ENCODE results near the gene CPM.

The CPM gene

DNA sequence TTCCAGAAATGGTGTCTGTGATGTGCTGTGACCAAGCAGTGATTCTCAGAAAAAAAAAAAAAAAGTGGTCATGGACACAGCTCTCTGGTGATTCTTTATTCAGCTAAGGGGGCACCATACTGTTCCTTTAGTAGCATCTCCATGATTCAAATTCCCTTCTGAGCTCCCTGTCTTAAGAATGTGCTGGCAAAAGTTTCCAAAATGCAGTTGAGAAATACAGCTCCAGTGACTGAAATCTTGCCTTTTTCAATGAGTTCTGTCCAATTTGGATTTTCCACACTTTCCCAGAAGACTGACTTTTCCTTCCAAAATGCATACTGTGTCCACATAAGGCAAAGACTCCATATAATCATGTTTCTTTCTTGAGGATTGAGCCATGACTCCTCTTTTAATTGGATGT is 24.3 kb upstream of the CPM start:
- TF ChIP-seq POLR2AphosphoS5 (IDR thresholded peaks at IDR 0.05; ENCODE audit: low read depth, low read length) = no peak
- TF ChIP-seq SIN3A (IDR thresholded peaks at IDR 0.05; ENCODE audit: borderline replicate concordance, insufficient read depth, low read length) = no peak
- TF ChIP-seq TAF1 (IDR thresholded peaks at IDR 0.05; ENCODE audit: borderline replicate concordance, insufficient read depth, low read length) = no peak
- no peak for TF ChIP-seq FOXP2 (optimal IDR thresholded peaks at IDR 0.05; ENCODE audit: borderline replicate concordance, extremely low read depth, extremely low read length, insufficient read depth)
- TF ChIP-seq, protein P1, sequence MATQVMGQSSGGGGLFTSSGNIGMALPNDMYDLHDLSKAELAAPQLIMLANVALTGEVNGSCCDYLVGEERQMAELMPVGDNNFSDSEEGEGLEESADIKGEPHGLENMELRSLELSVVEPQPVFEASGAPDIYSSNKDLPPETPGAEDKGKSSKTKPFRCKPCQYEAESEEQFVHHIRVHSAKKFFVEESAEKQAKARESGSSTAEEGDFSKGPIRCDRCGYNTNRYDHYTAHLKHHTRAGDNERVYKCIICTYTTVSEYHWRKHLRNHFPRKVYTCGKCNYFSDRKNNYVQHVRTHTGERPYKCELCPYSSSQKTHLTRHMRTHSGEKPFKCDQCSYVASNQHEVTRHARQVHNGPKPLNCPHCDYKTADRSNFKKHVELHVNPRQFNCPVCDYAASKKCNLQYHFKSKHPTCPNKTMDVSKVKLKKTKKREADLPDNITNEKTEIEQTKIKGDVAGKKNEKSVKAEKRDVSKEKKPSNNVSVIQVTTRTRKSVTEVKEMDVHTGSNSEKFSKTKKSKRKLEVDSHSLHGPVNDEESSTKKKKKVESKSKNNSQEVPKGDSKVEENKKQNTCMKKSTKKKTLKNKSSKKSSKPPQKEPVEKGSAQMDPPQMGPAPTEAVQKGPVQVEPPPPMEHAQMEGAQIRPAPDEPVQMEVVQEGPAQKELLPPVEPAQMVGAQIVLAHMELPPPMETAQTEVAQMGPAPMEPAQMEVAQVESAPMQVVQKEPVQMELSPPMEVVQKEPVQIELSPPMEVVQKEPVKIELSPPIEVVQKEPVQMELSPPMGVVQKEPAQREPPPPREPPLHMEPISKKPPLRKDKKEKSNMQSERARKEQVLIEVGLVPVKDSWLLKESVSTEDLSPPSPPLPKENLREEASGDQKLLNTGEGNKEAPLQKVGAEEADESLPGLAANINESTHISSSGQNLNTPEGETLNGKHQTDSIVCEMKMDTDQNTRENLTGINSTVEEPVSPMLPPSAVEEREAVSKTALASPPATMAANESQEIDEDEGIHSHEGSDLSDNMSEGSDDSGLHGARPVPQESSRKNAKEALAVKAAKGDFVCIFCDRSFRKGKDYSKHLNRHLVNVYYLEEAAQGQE (IDR thresholded peaks at IDR 0.05; ENCODE audit: insufficient read depth in 1 of 2, low read depth in 2 of 2, low read length in 2 of 2) = no peak

DNA sequence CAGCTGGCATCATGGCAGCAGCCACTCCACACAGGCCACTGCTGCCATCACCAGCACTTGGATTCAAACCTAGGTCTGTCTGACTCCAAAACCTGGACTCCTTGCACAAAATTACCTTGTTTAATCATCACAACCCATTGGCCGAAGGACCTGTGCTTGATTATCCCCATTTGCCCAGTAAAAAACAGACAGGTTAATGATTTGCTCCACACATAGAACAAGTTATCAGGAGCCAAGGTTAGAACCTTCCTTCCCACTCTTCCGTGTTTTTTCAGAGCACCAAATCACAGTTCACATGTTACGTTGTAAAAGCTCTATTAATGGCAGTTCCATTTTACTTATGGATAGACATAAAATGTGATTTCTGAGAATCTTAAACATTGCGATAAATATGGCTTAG is 23.5 kb upstream of the CPM start:
- TF ChIP-seq, protein P1 (IDR thresholded peaks at IDR 0.05; ENCODE audit: insufficient read depth in 1 of 2, low read depth in 2 of 2, low read length in 2 of 2) = no peak
- TF ChIP-seq TAF1 (IDR thresholded peaks at IDR 0.05; ENCODE audit: borderline replicate concordance, insufficient read depth, low read length) (no peak), POLR2AphosphoS5 (IDR thresholded peaks at IDR 0.05; ENCODE audit: low read depth, low read length) (no peak), SIN3A (IDR thresholded peaks at IDR 0.05; ENCODE audit: borderline replicate concordance, insufficient read depth, low read length) (no peak), FOXP2 (optimal IDR thresholded peaks at IDR 0.05; ENCODE audit: borderline replicate concordance, extremely low read depth, extremely low read length, insufficient read depth) (no peak)

DNA sequence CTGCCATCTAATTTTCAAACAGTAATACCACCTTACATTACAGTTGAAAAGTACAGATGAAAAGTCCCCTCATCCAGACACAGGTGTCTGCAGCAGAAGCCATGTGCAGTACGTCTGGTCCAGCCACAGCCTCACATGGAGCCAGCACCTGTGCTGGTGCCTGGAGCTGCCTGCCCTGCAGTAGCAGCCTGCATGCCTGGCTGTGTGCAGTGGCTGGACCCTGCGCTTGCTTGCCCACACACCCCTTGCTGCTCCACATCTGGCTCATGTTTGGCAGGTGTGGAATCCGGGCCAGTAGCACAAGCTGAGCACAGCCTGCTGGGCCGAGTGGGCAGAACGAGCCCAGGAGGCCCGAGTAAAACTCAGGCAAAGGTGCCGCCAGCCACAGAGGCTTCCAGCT is 21.8 kb upstream of the CPM start:
- TF ChIP-seq, protein P1 (IDR thresholded peaks at IDR 0.05; ENCODE audit: insufficient read depth in 1 of 2, low read depth in 2 of 2, low read length in 2 of 2) = no peak
- TF ChIP-seq POLR2AphosphoS5 (IDR thresholded peaks at IDR 0.05; ENCODE audit: low read depth, low read length) (no peak), TAF1 (IDR thresholded peaks at IDR 0.05; ENCODE audit: borderline replicate concordance, insufficient read depth, low read length) (no peak), SIN3A (IDR thresholded peaks at IDR 0.05; ENCODE audit: borderline replicate concordance, insufficient read depth, low read length) (no peak), FOXP2 (optimal IDR thresholded peaks at IDR 0.05; ENCODE audit: borderline replicate concordance, extremely low read depth, extremely low read length, insufficient read depth) (no peak)

DNA sequence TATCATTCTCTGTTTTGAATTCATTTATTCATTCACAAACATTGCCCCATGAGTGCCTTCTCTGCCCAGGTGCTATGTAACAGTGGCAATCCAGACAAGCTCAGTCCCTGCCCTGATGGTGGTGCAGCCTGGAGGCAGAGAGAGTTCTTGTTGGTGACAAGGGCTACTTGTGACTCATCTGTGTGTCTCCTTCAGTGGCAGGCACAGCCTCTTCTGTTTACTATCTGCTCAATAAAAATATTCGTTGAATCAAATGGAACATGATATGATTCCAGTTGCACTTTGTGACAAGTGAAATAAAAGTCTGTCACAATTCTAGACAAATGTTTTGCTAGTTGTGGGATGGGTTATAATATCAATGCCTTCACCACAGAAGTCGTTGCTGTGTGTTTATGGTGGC is 20.6 kb upstream of the CPM start:
- TF ChIP-seq SIN3A (IDR thresholded peaks at IDR 0.05; ENCODE audit: borderline replicate concordance, insufficient read depth, low read length) (no peak), TAF1 (IDR thresholded peaks at IDR 0.05; ENCODE audit: borderline replicate concordance, insufficient read depth, low read length) (no peak), POLR2AphosphoS5 (IDR thresholded peaks at IDR 0.05; ENCODE audit: low read depth, low read length) (no peak), FOXP2 (optimal IDR thresholded peaks at IDR 0.05; ENCODE audit: borderline replicate concordance, extremely low read depth, extremely low read length, insufficient read depth) (no peak)
- TF ChIP-seq, protein P1 (IDR thresholded peaks at IDR 0.05; ENCODE audit: insufficient read depth in 1 of 2, low read depth in 2 of 2, low read length in 2 of 2) = no peak

DNA sequence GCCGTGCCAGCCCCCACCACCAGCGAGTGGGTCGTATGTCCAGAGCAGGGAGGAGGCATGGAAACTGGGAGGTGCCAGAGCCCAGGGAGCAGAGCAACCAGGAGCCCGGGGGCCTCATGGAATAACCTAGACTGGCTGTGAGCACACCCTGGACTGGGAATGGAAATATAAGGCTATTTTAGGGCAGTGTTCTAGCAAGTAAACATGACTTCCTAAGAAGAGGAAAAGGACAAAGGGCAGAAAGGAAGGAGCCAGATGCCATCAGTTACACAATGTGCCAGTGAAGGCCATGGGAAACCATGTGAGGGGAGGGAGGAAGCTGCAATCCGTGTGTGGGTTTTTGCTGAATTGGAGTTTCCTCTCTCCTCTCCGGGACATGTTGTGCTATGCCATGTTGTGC is 18.7 kb upstream of the CPM start:
- TF ChIP-seq POLR2AphosphoS5 (IDR thresholded peaks at IDR 0.05; ENCODE audit: low read depth, low read length) (no peak), SIN3A (IDR thresholded peaks at IDR 0.05; ENCODE audit: borderline replicate concordance, insufficient read depth, low read length) (no peak), TAF1 (IDR thresholded peaks at IDR 0.05; ENCODE audit: borderline replicate concordance, insufficient read depth, low read length) (no peak), FOXP2 (optimal IDR thresholded peaks at IDR 0.05; ENCODE audit: borderline replicate concordance, extremely low read depth, extremely low read length, insufficient read depth) (no peak)
- TF ChIP-seq, protein P1 (IDR thresholded peaks at IDR 0.05; ENCODE audit: insufficient read depth in 1 of 2, low read depth in 2 of 2, low read length in 2 of 2) = no peak

Data from PFSK-1 (cell line).